ENCODE measurements around the gene PPARD. TPM values are rescaled to one million over a fixed set of nuclear protein-coding genes. Genes with fewer than 3 reads are reported as not detected.

The PPARD gene
- total RNA-seq, 1 donor from 2014 or later = 9.9 TPM

GRCh38 chr6:35451354-35452182, 109.2 kb downstream of the PPARD start:
- FAIRE-seq = no peak
- peak overlapping the region; percentile 9 for H3K9ac ChIP-seq (ENCODE audit: low read length)

GRCh38 chr6:35452183-35453090, 110.1 kb downstream of the PPARD start, which contains the start of gene FANCE:
Gene FANCE, plus strand, starts transcription at chr6:35452338. Its CDS starts 208 bp downstream, at chr6:35452546.
- H3K27ac Mint-ChIP-seq (ENCODE audit: unreplicated experiment) = no peak within 1 kb of the TSS

More at GRCh38 chr6:35451354-35452182, 109.2 kb downstream of the PPARD start:
- no peaks in the 10 kb centered on the region for H3K9me3 Mint-ChIP-seq (ENCODE audit: unreplicated experiment)
- peak overlapping the region; percentile 46 for H3K4me3 ChIP-seq (ENCODE audit: insufficient read depth, low read depth, low read length)
- TF ChIP-seq, protein P1, sequence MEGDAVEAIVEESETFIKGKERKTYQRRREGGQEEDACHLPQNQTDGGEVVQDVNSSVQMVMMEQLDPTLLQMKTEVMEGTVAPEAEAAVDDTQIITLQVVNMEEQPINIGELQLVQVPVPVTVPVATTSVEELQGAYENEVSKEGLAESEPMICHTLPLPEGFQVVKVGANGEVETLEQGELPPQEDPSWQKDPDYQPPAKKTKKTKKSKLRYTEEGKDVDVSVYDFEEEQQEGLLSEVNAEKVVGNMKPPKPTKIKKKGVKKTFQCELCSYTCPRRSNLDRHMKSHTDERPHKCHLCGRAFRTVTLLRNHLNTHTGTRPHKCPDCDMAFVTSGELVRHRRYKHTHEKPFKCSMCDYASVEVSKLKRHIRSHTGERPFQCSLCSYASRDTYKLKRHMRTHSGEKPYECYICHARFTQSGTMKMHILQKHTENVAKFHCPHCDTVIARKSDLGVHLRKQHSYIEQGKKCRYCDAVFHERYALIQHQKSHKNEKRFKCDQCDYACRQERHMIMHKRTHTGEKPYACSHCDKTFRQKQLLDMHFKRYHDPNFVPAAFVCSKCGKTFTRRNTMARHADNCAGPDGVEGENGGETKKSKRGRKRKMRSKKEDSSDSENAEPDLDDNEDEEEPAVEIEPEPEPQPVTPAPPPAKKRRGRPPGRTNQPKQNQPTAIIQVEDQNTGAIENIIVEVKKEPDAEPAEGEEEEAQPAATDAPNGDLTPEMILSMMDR (IDR thresholded peaks at IDR 0.05; ENCODE audit: insufficient read depth, low read depth, low read length) = no peak
- no peak for TF ChIP-seq EZH2 (IDR thresholded peaks at IDR 0.05; ENCODE audit: insufficient read depth, low read length)
- H3K27ac ChIP-seq (ENCODE audit: low read depth, low read length) = no peak overlapping the region
- H2AFZ ChIP-seq (ENCODE audit: low read depth, low read length) = peak overlapping the region; percentile 49
- H3K4me2 ChIP-seq (ENCODE audit: low read length) = peak overlapping the region; percentile 94
- no peak for DNase-seq (ENCODE audit: low read depth)
- peaks cover 10% of the 10 kb centered on the region for H3K4me1 Mint-ChIP-seq (ENCODE audit: low read depth, unreplicated experiment)
- no peaks in the 10 kb centered on the region for H4K20me1 ChIP-seq (ENCODE audit: insufficient read depth, low read length)
- H3K27ac Mint-ChIP-seq (ENCODE audit: unreplicated experiment) = no peak overlapping the region
- peaks cover 16% of the 10 kb centered on the region for H3K4me1 ChIP-seq (ENCODE audit: insufficient read depth, low read length)
- no peaks in the 10 kb centered on the region for H3K9me3 ChIP-seq (ENCODE audit: insufficient read depth, low read depth, low read length)
- H3K4me3 Mint-ChIP-seq (ENCODE audit: unreplicated experiment) = peak overlapping the region; percentile 74
- H3K27me3 Mint-ChIP-seq (ENCODE audit: low read depth, unreplicated experiment) = peaks cover 15% of the 10 kb centered on the region
- H3K79me2 ChIP-seq (ENCODE audit: insufficient read depth, low read length) = no peaks in the 10 kb centered on the region
- no peaks in the 10 kb centered on the region for H3K27me3 ChIP-seq (ENCODE audit: insufficient read depth, low read length)
- H3K36me3 ChIP-seq (ENCODE audit: insufficient read depth, low read length) = no peaks in the 10 kb centered on the region
- no peaks in the 10 kb centered on the region for H3K36me3 Mint-ChIP-seq (ENCODE audit: low read depth, unreplicated experiment)

More at GRCh38 chr6:35452183-35453090, 110.1 kb downstream of the PPARD start, which contains the start of gene FANCE:
- Histone ChIP-seq H3K27me3 (ENCODE audit: insufficient read depth, low read length) (no peaks in the 10 kb centered on the region), H3K9me3 (ENCODE audit: insufficient read depth, low read depth, low read length) (no peaks in the 10 kb centered on the region), H4K20me1 (ENCODE audit: insufficient read depth, low read length) (no peaks in the 10 kb centered on the region), H2AFZ (ENCODE audit: low read depth, low read length) (peak within 1 kb of the TSS; percentile 83), H3K27ac (ENCODE audit: low read depth, low read length) (no peak within 1 kb of the TSS), H3K4me3 (ENCODE audit: insufficient read depth, low read depth, low read length) (peak within 1 kb of the TSS; percentile 71), H3K4me1 (ENCODE audit: insufficient read depth, low read length) (peaks cover 16% of the 10 kb centered on the region), H3K9ac (ENCODE audit: low read length) (peak within 1 kb of the TSS; percentile 68), H3K79me2 (ENCODE audit: insufficient read depth, low read length) (no peaks in the 10 kb centered on the region), H3K4me2 (ENCODE audit: low read length) (peak within 1 kb of the TSS; percentile 94), H3K36me3 (ENCODE audit: insufficient read depth, low read length) (no peaks in the 10 kb centered on the region)
- TF ChIP-seq, protein P1 (IDR thresholded peaks at IDR 0.05; ENCODE audit: insufficient read depth, low read depth, low read length) = no peak
- Mint-ChIP-seq H3K27me3 (ENCODE audit: low read depth, unreplicated experiment) (peaks cover 12% of the 10 kb centered on the region), H3K4me1 (ENCODE audit: low read depth, unreplicated experiment) (peaks cover 10% of the 10 kb centered on the region), H3K4me3 (ENCODE audit: unreplicated experiment) (peak within 1 kb of the TSS; percentile 78), H3K9me3 (ENCODE audit: unreplicated experiment) (no peaks in the 10 kb centered on the region), H3K36me3 (ENCODE audit: low read depth, unreplicated experiment) (no peaks in the 10 kb centered on the region)
- FAIRE-seq = no peak
- DNase-seq (ENCODE audit: low read depth) = peak; percentile 62
